Large intestine (tissue), 3 donors: Measurements from ENCODE around the gene C1orf210. TPM values are rescaled to one million over a fixed set of nuclear protein-coding genes. Genes with fewer than 3 reads are reported as not detected.

Experiments used
- DNase-seq, 2 donors: peaks; one replicate each; pipeline versions ENCODE4 v3.0.0 to v3.0.0-alpha.2; 2013
- H3K27ac ChIP-seq: one replicate; pipeline ENCODE4 v1.5.1; 2013; ENCODE audit warnings: low read length
- H3K27me3 ChIP-seq: 2 replicates; pipeline ENCODE4 v1.6.1; 2013; ENCODE audit warnings: low read length; ENCODE audit not compliant: control insufficient read depth, insufficient read depth
- H3K36me3 ChIP-seq: 2 replicates; pipeline ENCODE4 v1.6.1; 2013; ENCODE audit warnings: low read length; ENCODE audit not compliant: control insufficient read depth, insufficient read depth
- H3K4me1 ChIP-seq: one replicate; pipeline ENCODE4 v1.6.1; 2013; ENCODE audit warnings: low read length; ENCODE audit not compliant: control insufficient read depth, insufficient read depth
- H3K4me3 ChIP-seq: one replicate; pipeline ENCODE4 v1.5.1; 2013; ENCODE audit warnings: low read length
- H3K9me3 ChIP-seq: one replicate; pipeline ENCODE4 v1.6.1; 2013; ENCODE audit warnings: mild to moderate bottlenecking, low read depth, low read length, moderate library complexity; ENCODE audit not compliant: control insufficient read depth
- WGBS: methylation state at CpG from one replicate; pipeline ENCODE4 v1.1.5; 2013; ENCODE audit warnings: low lambda C conversion rate; ENCODE audit not compliant: insufficient coverage; 5-methylcytosine and 5-hydroxymethylcytosine counted together
- polyA plus RNA-seq: library from polyadenylated mRNA; unstranded; fragments of 120-200 nt; gene quantifications from one replicate; pipeline ENCODE4 v1.2.1, GENCODE V29; 2013

Gene C1orf210
- polyA plus RNA-seq, 1 donor = 46.2 TPM

GRCh38 chr1:43235040-43235439 lies 50.3 kb downstream of the C1orf210 start:
- Histone ChIP-seq H3K27me3 (no peaks in the 10 kb centered on the region), H3K9me3 (no peaks in the 10 kb centered on the region), H3K4me3 (no peak overlapping the region), H3K36me3 (no peaks in the 10 kb centered on the region), H3K4me1 (peaks cover 5% of the 10 kb centered on the region), H3K27ac (no peak overlapping the region)
- 89% methylated on average over 1 of the region's 8 CpGs for WGBS
- DNase-seq = no peak

- H3K36me3 ChIP-seq = no peaks in the 10 kb centered on the region
- H3K4me3 ChIP-seq = no peak overlapping the region
- no peaks in the 10 kb centered on the region for H3K9me3 ChIP-seq
- no peak overlapping the region for H3K27ac ChIP-seq
- no CpG with 5 or more reads among the region's 17 CpGs for WGBS
- no peak for DNase-seq
- peaks cover 5% of the 10 kb centered on the region for H3K4me1 ChIP-seq
- H3K27me3 ChIP-seq = no peaks in the 10 kb centered on the region
These were observed 51.1 kb downstream of the C1orf210 start for GRCh38 chr1:43234267-43234666.

GRCh38 chr1:43233631-43234030 lies 51.8 kb downstream of the C1orf210 start:
- no peaks in the 10 kb centered on the region for H3K36me3 ChIP-seq
- no peaks in the 10 kb centered on the region for H3K27me3 ChIP-seq
- H3K9me3 ChIP-seq = no peaks in the 10 kb centered on the region
- whole genome bisulfite sequencing = no CpG with 5 or more reads among the region's 5 CpGs
- peaks cover 5% of the 10 kb centered on the region for H3K4me1 ChIP-seq
- no peak for DNase-seq
- no peak overlapping the region for H3K27ac ChIP-seq
- H3K4me3 ChIP-seq = no peak overlapping the region

GRCh38 chr1:43232482-43232881 lies 52.9 kb downstream of the C1orf210 start:
- no peaks in the 10 kb centered on the region for H3K9me3 ChIP-seq
- peaks cover 2% of the 10 kb centered on the region for H3K4me1 ChIP-seq
- no peak for DNase-seq
- H3K36me3 ChIP-seq = no peaks in the 10 kb centered on the region
- H3K4me3 ChIP-seq = no peak overlapping the region
- 90% methylated on average over 2 of the region's 4 CpGs for WGBS
- H3K27ac ChIP-seq = no peak overlapping the region
- no peaks in the 10 kb centered on the region for H3K27me3 ChIP-seq

GRCh38 chr1:43232074-43232473 lies 53.3 kb downstream of the C1orf210 start:
- no peak for DNase-seq
- Histone ChIP-seq H3K27ac (no peak overlapping the region), H3K4me3 (no peak overlapping the region), H3K4me1 (peaks cover 3% of the 10 kb centered on the region), H3K9me3 (no peaks in the 10 kb centered on the region), H3K27me3 (no peaks in the 10 kb centered on the region), H3K36me3 (no peaks in the 10 kb centered on the region)
- no CpG with 5 or more reads among the region's 4 CpGs for WGBS

Other genes starting within 250 kb of the C1orf210 start
- 53.1 TPM for gene EBNA1BP2, start 113.3 kb downstream of the C1orf210 start, polyA plus RNA-seq
- 0.25 TPM for gene CFAP57, start 113.3 kb downstream of the C1orf210 start, polyA plus RNA-seq
- gene TMEM125, start 15.6 kb downstream of the C1orf210 start, polyA plus RNA-seq = 29.7 TPM
- gene TIE1, start 15.4 kb upstream of the C1orf210 start, polyA plus RNA-seq = 18.7 TPM
- gene MPL, start 52.2 kb upstream of the C1orf210 start, polyA plus RNA-seq = 0.21 TPM
- 20.7 TPM for gene CDC20, start 73.4 kb upstream of the C1orf210 start, polyA plus RNA-seq
- gene ELOVL1, start 82.4 kb upstream of the C1orf210 start, polyA plus RNA-seq = 68.7 TPM
- 36.5 TPM for gene MED8, start 104.2 kb upstream of the C1orf210 start, polyA plus RNA-seq
- gene SZT2, start 104.3 kb upstream of the C1orf210 start, polyA plus RNA-seq = 26.3 TPM
- 68.1 TPM for gene HYI, start 168.3 kb upstream of the C1orf210 start, polyA plus RNA-seq
- gene PTPRF, start 245.3 kb upstream of the C1orf210 start, polyA plus RNA-seq = 257 TPM